ENCODE measurements around the gene IFI27. TPM values are rescaled to one million over a fixed set of nuclear protein-coding genes. Genes with fewer than 3 reads are reported as not detected.

The IFI27 gene
- total RNA-seq, 2 experiments from 2014 or later, result 0.63 to 1.5 TPM

- H2AFZ ChIP-seq (ENCODE audit: low read length), result no peak overlapping the region
- no peaks in the 10 kb centered on the region for H3K36me3 ChIP-seq (ENCODE audit: insufficient read depth, low read length)
- H3K4me1 ChIP-seq (ENCODE audit: insufficient read depth, low read length, poor library complexity, severe bottlenecking), result no peaks in the 10 kb centered on the region
- no peaks in the 10 kb centered on the region for H3K9me3 ChIP-seq (ENCODE audit: low read length)
- intact Hi-C loops (cut with micrococcal nuclease; ENCODE audit: unreplicated experiment), result no loop called here
- BruUV-seq (replicated peaks), result no TSS peak
- H3K79me2 ChIP-seq (ENCODE audit: insufficient read depth, low read depth, low read length), result no peaks in the 10 kb centered on the region
- H3K4me3 ChIP-seq (ENCODE audit: low read depth, low read length, poor library complexity, severe bottlenecking), result no peak overlapping the region
- POLR2A ChIA-PET, result no interaction called here
- H3K4me2 ChIP-seq (ENCODE audit: low read length), result no peak overlapping the region
- CTCF ChIA-PET (ENCODE audit: unreplicated experiment), result no interaction called here
- no peak for DNase-seq (ENCODE audit: low spot score)
- H3K27ac ChIP-seq (ENCODE audit: low read depth, low read length, poor library complexity, severe bottlenecking), result no peak overlapping the region
- H3K9me2 ChIP-seq (ENCODE audit: insufficient read depth, low read length), result no peaks in the 10 kb centered on the region
- H4K20me1 ChIP-seq (ENCODE audit: insufficient read depth, low read length), result no peaks in the 10 kb centered on the region
- TF ChIP-seq CTCF (conservative IDR thresholded peaks at IDR 0.05; ENCODE audit: low read length), result no peak
- no peak for TF ChIP-seq EZH2phosphoT487 (IDR thresholded peaks at IDR 0.05; ENCODE audit: borderline replicate concordance, low read depth, low read length)
Observed at GRCh38 chr14:94113490-94113889, 3.0 kb downstream of the IFI27 start.

GRCh38 chr14:94113908-94114588 lies 3.5 kb downstream of the IFI27 start:
- Histone ChIP-seq H4K20me1 (ENCODE audit: insufficient read depth, low read length) (no peaks in the 10 kb centered on the region), H3K4me2 (ENCODE audit: low read length) (no peak overlapping the region), H2AFZ (ENCODE audit: low read length) (no peak overlapping the region), H3K4me3 (ENCODE audit: low read depth, low read length, poor library complexity, severe bottlenecking) (no peak overlapping the region), H3K79me2 (ENCODE audit: insufficient read depth, low read depth, low read length) (no peaks in the 10 kb centered on the region), H3K4me1 (ENCODE audit: insufficient read depth, low read length, poor library complexity, severe bottlenecking) (no peaks in the 10 kb centered on the region), H3K27ac (ENCODE audit: low read depth, low read length, poor library complexity, severe bottlenecking) (no peak overlapping the region), H3K9me2 (ENCODE audit: insufficient read depth, low read length) (no peaks in the 10 kb centered on the region), H3K9me3 (ENCODE audit: low read length) (no peaks in the 10 kb centered on the region), H3K36me3 (ENCODE audit: insufficient read depth, low read length) (no peaks in the 10 kb centered on the region)
- no peak for TF ChIP-seq CTCF (conservative IDR thresholded peaks at IDR 0.05; ENCODE audit: low read length)
- TF ChIP-seq EZH2phosphoT487 (IDR thresholded peaks at IDR 0.05; ENCODE audit: borderline replicate concordance, low read depth, low read length), result no peak
- intact Hi-C loops (cut with micrococcal nuclease; ENCODE audit: unreplicated experiment), result no loop called here
- CTCF ChIA-PET (ENCODE audit: unreplicated experiment), result interaction anchor here (0.6 kb wide), 1 partner anchor 458 kb away, joined by 3 read pairs; no protein-coding TSS in a partner anchor
- BruUV-seq (replicated peaks), result no TSS peak
- POLR2A ChIA-PET, result no interaction called here
- no peak for DNase-seq (ENCODE audit: low spot score)

- H3K9me2 ChIP-seq (ENCODE audit: insufficient read depth, low read length), result no peaks in the 10 kb centered on the region
- CTCF ChIA-PET (ENCODE audit: unreplicated experiment), result interaction anchor here (0.6 kb wide), 1 partner anchor 459 kb away, joined by 3 read pairs; no protein-coding TSS in a partner anchor
- BruUV-seq (replicated peaks), result no TSS peak
Observed at GRCh38 chr14:94114589-94115057, 4.1 kb downstream of the IFI27 start.

More at GRCh38 chr14:94114589-94115057, 4.1 kb downstream of the IFI27 start:
- no peak overlapping the region for H3K27ac ChIP-seq (ENCODE audit: low read depth, low read length, poor library complexity, severe bottlenecking)
- no peak overlapping the region for H3K4me2 ChIP-seq (ENCODE audit: low read length)
- intact Hi-C loops (cut with micrococcal nuclease; ENCODE audit: unreplicated experiment), result no loop called here
- H3K4me3 ChIP-seq (ENCODE audit: low read depth, low read length, poor library complexity, severe bottlenecking), result no peak overlapping the region
- H3K9me3 ChIP-seq (ENCODE audit: low read length), result no peaks in the 10 kb centered on the region
- no peaks in the 10 kb centered on the region for H3K79me2 ChIP-seq (ENCODE audit: insufficient read depth, low read depth, low read length)
- H3K36me3 ChIP-seq (ENCODE audit: insufficient read depth, low read length), result no peaks in the 10 kb centered on the region
- no peaks in the 10 kb centered on the region for H3K4me1 ChIP-seq (ENCODE audit: insufficient read depth, low read length, poor library complexity, severe bottlenecking)
- no peak overlapping the region for H2AFZ ChIP-seq (ENCODE audit: low read length)
- no peak for TF ChIP-seq EZH2phosphoT487 (IDR thresholded peaks at IDR 0.05; ENCODE audit: borderline replicate concordance, low read depth, low read length)
- TF ChIP-seq CTCF (conservative IDR thresholded peaks at IDR 0.05; ENCODE audit: low read length), result no peak
- no peaks in the 10 kb centered on the region for H4K20me1 ChIP-seq (ENCODE audit: insufficient read depth, low read length)
- DNase-seq (ENCODE audit: low spot score), result no peak
- POLR2A ChIA-PET, result interaction anchor here (0.7 to 1.2 kb wide), 3 partner anchors 14 to 1513 kb away, joined by 3 read pairs; no protein-coding TSS in a partner anchor
